ENCODE results near the gene CEP72.

GRCh38 chr5:609506-609905 is 2.6 kb upstream of the CEP72 start:
- no peak for TF ChIP-seq EZH2 (IDR thresholded peaks at IDR 0.05; ENCODE audit: borderline replicate concordance)
- no peak for TF ChIP-seq CTCF (IDR thresholded peaks at IDR 0.05; ENCODE audit: poor library complexity)
- no peak for TF ChIP-seq EZH2phosphoT487 (IDR thresholded peaks at IDR 0.05; ENCODE audit: low read depth, severe bottlenecking, unreplicated experiment)

All from hepatocyte (in vitro differentiated cells).